Measurements from ENCODE around the gene PGRMC2.
"Not testable (repeated sequence)": the region's sequence is repeated elsewhere in the genome, so short reads cannot be mapped to it uniquely, and the experiment has no call there.

DNA sequence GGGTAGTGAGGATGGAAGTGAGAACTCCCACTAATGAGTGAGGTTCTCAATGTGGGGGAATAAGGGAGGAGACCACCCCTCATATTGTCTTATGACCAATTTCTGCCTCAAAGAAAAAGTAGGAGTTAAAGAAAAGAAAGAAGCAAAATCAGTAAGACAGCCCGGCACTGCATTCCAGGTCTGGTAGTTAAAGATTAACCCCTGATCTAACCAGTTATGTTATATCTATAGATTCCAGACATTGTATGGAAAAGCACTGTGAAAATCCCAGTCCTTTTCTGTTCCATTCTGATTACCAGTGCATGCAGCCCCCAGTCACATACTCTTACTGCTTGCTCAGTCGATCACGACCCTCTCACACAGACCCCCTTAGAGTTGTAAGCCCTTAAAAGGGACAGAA lies 20.4 kb downstream of the PGRMC2 start:
- TF ChIP-seq, protein P1, sequence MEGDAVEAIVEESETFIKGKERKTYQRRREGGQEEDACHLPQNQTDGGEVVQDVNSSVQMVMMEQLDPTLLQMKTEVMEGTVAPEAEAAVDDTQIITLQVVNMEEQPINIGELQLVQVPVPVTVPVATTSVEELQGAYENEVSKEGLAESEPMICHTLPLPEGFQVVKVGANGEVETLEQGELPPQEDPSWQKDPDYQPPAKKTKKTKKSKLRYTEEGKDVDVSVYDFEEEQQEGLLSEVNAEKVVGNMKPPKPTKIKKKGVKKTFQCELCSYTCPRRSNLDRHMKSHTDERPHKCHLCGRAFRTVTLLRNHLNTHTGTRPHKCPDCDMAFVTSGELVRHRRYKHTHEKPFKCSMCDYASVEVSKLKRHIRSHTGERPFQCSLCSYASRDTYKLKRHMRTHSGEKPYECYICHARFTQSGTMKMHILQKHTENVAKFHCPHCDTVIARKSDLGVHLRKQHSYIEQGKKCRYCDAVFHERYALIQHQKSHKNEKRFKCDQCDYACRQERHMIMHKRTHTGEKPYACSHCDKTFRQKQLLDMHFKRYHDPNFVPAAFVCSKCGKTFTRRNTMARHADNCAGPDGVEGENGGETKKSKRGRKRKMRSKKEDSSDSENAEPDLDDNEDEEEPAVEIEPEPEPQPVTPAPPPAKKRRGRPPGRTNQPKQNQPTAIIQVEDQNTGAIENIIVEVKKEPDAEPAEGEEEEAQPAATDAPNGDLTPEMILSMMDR (IDR thresholded peaks at IDR 0.05 in 4 of 5, conservative IDR thresholded peaks at IDR 0.05 in 1 of 5) = not testable (repeated sequence)
- TF ChIP-seq POLR2A (IDR thresholded peaks at IDR 0.05) = not testable (repeated sequence)

All from gastrocnemius medialis (tissue), 4 donors.